Neural cell (in vitro differentiated cells): ENCODE results near the gene C3orf49. TPM values are rescaled to one million over a fixed set of nuclear protein-coding genes. Genes with fewer than 3 reads are reported as not detected.

Experiments
- H2AFZ ChIP-seq: fragments of 200-600, 300-800 bp; sonication (generic), shearing (Covaris generic); 2 replicates; pipeline ENCODE4 v1.6.0; 2014; ENCODE audit warnings: low read depth, mild to moderate bottlenecking, antibody characterized with exemption, low read length, moderate library complexity
- H3F3A ChIP-seq: fragments of 200-600 bp; shearing (Covaris generic); 2 replicates; pipeline ENCODE4 v1.6.1; 2016; ENCODE audit warnings: mild to moderate bottlenecking, moderate library complexity, mixed read lengths, antibody characterized with exemption, low read length; ENCODE audit not compliant: insufficient read depth, poor library complexity, severe bottlenecking
- H3K27ac ChIP-seq: fragments of 200-600, 300-800 bp; sonication (generic), shearing (Covaris generic); 2 replicates; pipeline ENCODE4 v1.5.1; 2014; ENCODE audit warnings: mild to moderate bottlenecking, low read length, moderate library complexity
- H3K27me3 ChIP-seq: fragments of 300-800, 200-600 bp; sonication (generic), shearing (Covaris generic); 2 replicates; pipeline ENCODE4 v1.6.0; 2014; ENCODE audit warnings: mild to moderate bottlenecking, low read depth, low read length, moderate library complexity; ENCODE audit not compliant: insufficient read depth
- H3K36me3 ChIP-seq: fragments of 300-800, 200-600 bp; sonication (generic), shearing (Covaris generic); 2 replicates; pipeline ENCODE4 v1.5.1; 2014; ENCODE audit warnings: mild to moderate bottlenecking, antibody characterized with exemption, low read length, moderate library complexity; ENCODE audit not compliant: insufficient read depth
- H3K4me2 ChIP-seq: fragments of 300-800, 200-600 bp; sonication (generic), shearing (Covaris generic); 2 replicates; pipeline ENCODE4 v1.6.0; 2014; ENCODE audit warnings: mild to moderate bottlenecking, low read length
- H3K4me3 ChIP-seq: fragments of 300-800, 200-600 bp; sonication (generic), shearing (Covaris generic); 2 replicates; pipeline ENCODE4 v1.5.1; 2014; ENCODE audit warnings: mild to moderate bottlenecking, low read length, moderate library complexity
- H3K79me2 ChIP-seq: fragments of 200-600 bp; shearing (Covaris generic); replicated peaks from 2 replicates; pipeline ENCODE4 v1.6.0; 2014; ENCODE audit warnings: mild to moderate bottlenecking, low read length, moderate library complexity; ENCODE audit not compliant: insufficient read depth
- H3K9ac ChIP-seq: fragments of 300-800, 200-600 bp; sonication (generic), shearing (Covaris generic); 2 replicates; pipeline ENCODE4 v1.6.1; 2016; ENCODE audit warnings: mild to moderate bottlenecking, low read length, mixed read lengths
- H3K9me2 ChIP-seq: fragments of 200-600 bp; shearing (Covaris generic); 2 replicates; pipeline ENCODE4 v1.6.1; 2016; ENCODE audit warnings: mild to moderate bottlenecking, low read length, mixed read lengths; ENCODE audit not compliant: insufficient read depth
- H3K9me3 ChIP-seq: fragments of 200-600, 300-800 bp; sonication (generic), shearing (Covaris generic); 2 replicates; pipeline ENCODE4 v1.6.1; 2016; ENCODE audit warnings: mild to moderate bottlenecking, mixed run types, low read length, moderate library complexity, mixed read lengths
- H4K20me1 ChIP-seq: fragments of 200-600 bp; shearing (Covaris generic); 2 replicates; pipeline ENCODE4 v1.6.1; 2016; ENCODE audit warnings: mild to moderate bottlenecking, mixed run types; ENCODE audit not compliant: insufficient read depth
- EP300 ChIP-seq: fragments of 450-650 bp; conservative IDR thresholded peaks from 2 replicates; pipeline ENCODE4 v1.6.1; 2014; ENCODE audit warnings: antibody characterized with exemption, mild to moderate bottlenecking, moderate library complexity; ENCODE audit not compliant: poor library complexity, severe bottlenecking
- EZH2 ChIP-seq: fragments of 200-600, 300-800 bp; shearing (Covaris generic), sonication (generic); IDR thresholded peaks from 2 replicates; pipeline ENCODE4 v1.6.1; 2014; ENCODE audit warnings: antibody characterized with exemption, low read length, borderline replicate concordance, mild to moderate bottlenecking; ENCODE audit not compliant: insufficient read depth, poor library complexity, severe bottlenecking
- MXI1 ChIP-seq: fragments of 450-650 bp; conservative IDR thresholded peaks from 2 replicates; pipeline ENCODE4 v1.6.1; 2014; ENCODE audit warnings: antibody characterized with exemption, mild to moderate bottlenecking; ENCODE audit not compliant: poor library complexity, severe bottlenecking
- POLR2AphosphoS5 ChIP-seq: IDR thresholded peaks from 2 replicates; pipeline ENCODE4 v1.6.1; 2012
- RAD21 ChIP-seq: fragments of 450-650 bp; conservative IDR thresholded peaks from 2 replicates; pipeline ENCODE4 v1.6.1; 2014; ENCODE audit warnings: antibody characterized with exemption, mild to moderate bottlenecking, moderate library complexity
- REST ChIP-seq: IDR thresholded peaks from 2 replicates; pipeline ENCODE4 v1.6.1; 2012; ENCODE audit warnings: borderline replicate concordance
- SMC3 ChIP-seq: fragments of 450-650 bp; conservative IDR thresholded peaks from 2 replicates; pipeline ENCODE4 v1.6.1; 2014; ENCODE audit warnings: antibody characterized with exemption, mild to moderate bottlenecking, moderate library complexity; ENCODE audit not compliant: poor library complexity
- TAF1 ChIP-seq: IDR thresholded peaks from 2 replicates; pipeline ENCODE4 v1.6.1; 2012; ENCODE audit warnings: low read depth
- polyA plus RNA-seq: library from polyadenylated mRNA; depleted of rRNA; stranded (reverse); fragments of >200 nt; gene quantifications from 2 replicates; pipeline ENCODE4 v1.2.3, GENCODE V29; 2014
- TF ChIP-seq, protein P1 (sequence below): fragments of 450-650 bp; IDR thresholded peaks from 2 replicates; pipeline ENCODE4 v1.5.1; 2014; ENCODE audit warnings: antibody characterized with exemption, mild to moderate bottlenecking, moderate library complexity; ENCODE audit not compliant: poor library complexity, severe bottlenecking

C3orf49 gene
- polyA plus RNA-seq, 1 donor from 2014 or later = not detected

GRCh38 chr3:63864008-63864964 lies 45.2 kb downstream of the C3orf49 start:
- peak; percentile 3 for TF ChIP-seq POLR2AphosphoS5
- TF ChIP-seq SMC3 = no peak
- TF ChIP-seq MXI1 = peak; percentile 22
- no peaks in the 10 kb centered on the region for H3K27me3 ChIP-seq
- H3K4me2 ChIP-seq = peak overlapping the region; percentile 12
- no peaks in the 10 kb centered on the region for H3K36me3 ChIP-seq
- H3K9ac ChIP-seq = peak overlapping the region; percentile 68
- no peaks in the 10 kb centered on the region for H3F3A ChIP-seq
- H4K20me1 ChIP-seq = no peaks in the 10 kb centered on the region
- peaks cover 20% of the 10 kb centered on the region for H3K79me2 ChIP-seq
- no peaks in the 10 kb centered on the region for H3K9me3 ChIP-seq
- no peaks in the 10 kb centered on the region for H3K9me2 ChIP-seq
- peak overlapping the region; percentile 80 for H3K4me3 ChIP-seq
- H3K27ac ChIP-seq = no peak overlapping the region
- H2AFZ ChIP-seq = peak overlapping the region; percentile 52

GRCh38 chr3:63864965-63865327 lies 45.8 kb downstream of the C3orf49 start:
- no peaks in the 10 kb centered on the region for H3K9me3 ChIP-seq
- H3K4me2 ChIP-seq = peak overlapping the region; percentile 12
- H3K79me2 ChIP-seq = peaks cover 20% of the 10 kb centered on the region
- no peak for TF ChIP-seq EZH2
- no peak for TF ChIP-seq REST
- TF ChIP-seq, protein P1, sequence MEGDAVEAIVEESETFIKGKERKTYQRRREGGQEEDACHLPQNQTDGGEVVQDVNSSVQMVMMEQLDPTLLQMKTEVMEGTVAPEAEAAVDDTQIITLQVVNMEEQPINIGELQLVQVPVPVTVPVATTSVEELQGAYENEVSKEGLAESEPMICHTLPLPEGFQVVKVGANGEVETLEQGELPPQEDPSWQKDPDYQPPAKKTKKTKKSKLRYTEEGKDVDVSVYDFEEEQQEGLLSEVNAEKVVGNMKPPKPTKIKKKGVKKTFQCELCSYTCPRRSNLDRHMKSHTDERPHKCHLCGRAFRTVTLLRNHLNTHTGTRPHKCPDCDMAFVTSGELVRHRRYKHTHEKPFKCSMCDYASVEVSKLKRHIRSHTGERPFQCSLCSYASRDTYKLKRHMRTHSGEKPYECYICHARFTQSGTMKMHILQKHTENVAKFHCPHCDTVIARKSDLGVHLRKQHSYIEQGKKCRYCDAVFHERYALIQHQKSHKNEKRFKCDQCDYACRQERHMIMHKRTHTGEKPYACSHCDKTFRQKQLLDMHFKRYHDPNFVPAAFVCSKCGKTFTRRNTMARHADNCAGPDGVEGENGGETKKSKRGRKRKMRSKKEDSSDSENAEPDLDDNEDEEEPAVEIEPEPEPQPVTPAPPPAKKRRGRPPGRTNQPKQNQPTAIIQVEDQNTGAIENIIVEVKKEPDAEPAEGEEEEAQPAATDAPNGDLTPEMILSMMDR = no peak
- no peak for TF ChIP-seq TAF1
- no peak for TF ChIP-seq POLR2AphosphoS5
- no peak for TF ChIP-seq SMC3
- no peaks in the 10 kb centered on the region for H3K27me3 ChIP-seq
- no peak overlapping the region for H3K9ac ChIP-seq
- no peak overlapping the region for H2AFZ ChIP-seq
- H3K36me3 ChIP-seq = no peaks in the 10 kb centered on the region
- peak overlapping the region; percentile 80 for H3K4me3 ChIP-seq
- no peaks in the 10 kb centered on the region for H3F3A ChIP-seq
- H4K20me1 ChIP-seq = no peaks in the 10 kb centered on the region
- no peak overlapping the region for H3K27ac ChIP-seq
- no peaks in the 10 kb centered on the region for H3K9me2 ChIP-seq

GRCh38 chr3:63867225-63867624 lies 48.1 kb downstream of the C3orf49 start:
- H3K27ac ChIP-seq = no peak overlapping the region
- H4K20me1 ChIP-seq = no peaks in the 10 kb centered on the region
- no peaks in the 10 kb centered on the region for H3F3A ChIP-seq
- H3K9me2 ChIP-seq = no peaks in the 10 kb centered on the region
- no peaks in the 10 kb centered on the region for H3K9me3 ChIP-seq
- no peak overlapping the region for H2AFZ ChIP-seq
- no peak overlapping the region for H3K9ac ChIP-seq
- H3K36me3 ChIP-seq = no peaks in the 10 kb centered on the region
- H3K4me2 ChIP-seq = no peak overlapping the region
- peaks cover 23% of the 10 kb centered on the region for H3K79me2 ChIP-seq
- no peak overlapping the region for H3K4me3 ChIP-seq
- H3K27me3 ChIP-seq = no peaks in the 10 kb centered on the region
- TF ChIP-seq RAD21 = no peak
- no peak for TF ChIP-seq EZH2
- no peak for TF ChIP-seq POLR2AphosphoS5
- TF ChIP-seq SMC3 = no peak
- no peak for TF ChIP-seq MXI1
- TF ChIP-seq REST = no peak
- TF ChIP-seq TAF1 = no peak
- no peak for TF ChIP-seq EP300
